Endothelial cell (in vitro differentiated cells): ENCODE results near the gene MXD4. TPM values are rescaled to one million over a fixed set of nuclear protein-coding genes. Genes with fewer than 3 reads are reported as not detected.

Source experiments
- DNase-seq: peaks from one replicate; pipeline ENCODE4 v3.0.0; 2021; ENCODE audit warnings: low spot score
- H3K27ac Mint-ChIP-seq: one replicate; pipeline ENCODE4 v1.8.0; 2021; ENCODE audit warnings: mixed read lengths, inconsistent platforms; ENCODE audit not compliant: unreplicated experiment
- H3K27me3 Mint-ChIP-seq: one replicate; pipeline ENCODE4 v1.8.0; 2021; ENCODE audit warnings: mild to moderate bottlenecking, moderate library complexity, mixed read lengths, inconsistent platforms; ENCODE audit not compliant: unreplicated experiment
- H3K36me3 Mint-ChIP-seq: one replicate; pipeline ENCODE4 v1.8.0; 2021; ENCODE audit warnings: mild to moderate bottlenecking, low read depth, mixed read lengths, inconsistent platforms; ENCODE audit not compliant: unreplicated experiment
- H3K4me1 Mint-ChIP-seq: one replicate; pipeline ENCODE4 v1.8.0; 2021; ENCODE audit warnings: mild to moderate bottlenecking, mixed read lengths, inconsistent platforms; ENCODE audit not compliant: unreplicated experiment
- H3K4me3 Mint-ChIP-seq: one replicate; pipeline ENCODE4 v1.8.0; 2021; ENCODE audit warnings: mild to moderate bottlenecking, mixed read lengths, inconsistent platforms; ENCODE audit not compliant: unreplicated experiment
- H3K9me3 Mint-ChIP-seq: one replicate; pipeline ENCODE4 v1.8.0; 2021; ENCODE audit warnings: mixed read lengths, inconsistent platforms; ENCODE audit not compliant: unreplicated experiment
- total RNA-seq: library from RNA; stranded (reverse); fragmentation: NEBNext Ultra II Directional; extraction: Animal tissue kit (Norgen Biotek cat#: 25700); gene quantifications from one replicate; pipeline ENCODE4 v1.2.1, GENCODE V29; 2021; ENCODE audit not compliant: unreplicated experiment
- TF ChIP-seq, protein P1 (sequence below): fragments of 200-600 bp; sonication (generic); IDR thresholded peaks from one replicate; pipeline ENCODE4 v1.5.0; 2021; ENCODE audit warnings: antibody characterized with exemption; ENCODE audit not compliant: unreplicated experiment

MXD4 gene
- total RNA-seq, 1 donor from 2014 or later: 93.5 TPM

DNA sequence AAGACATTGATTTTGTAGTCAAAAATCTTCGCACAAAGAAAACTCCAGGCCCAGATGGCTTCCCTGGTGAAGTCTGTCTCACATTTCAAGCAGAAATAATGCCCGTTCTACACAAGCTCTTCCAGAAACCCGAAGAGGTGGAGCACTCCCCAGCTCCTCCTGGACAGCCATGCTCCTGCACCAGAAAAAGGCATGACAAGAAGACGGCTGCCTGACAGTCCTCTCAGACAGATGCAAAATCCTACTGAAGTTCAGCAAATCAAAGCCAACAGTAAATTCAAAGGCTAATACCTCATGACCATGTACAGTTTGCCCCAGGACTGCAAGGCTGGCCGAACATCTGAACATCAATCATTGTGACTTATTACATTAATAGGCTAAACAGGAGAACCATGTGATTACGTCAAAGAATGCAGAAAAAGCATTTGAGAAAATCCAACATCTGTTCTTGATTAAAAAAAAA is 30.8 kb upstream of the MXD4 start:
- Mint-ChIP-seq H3K4me3 (no peak overlapping the region), H3K9me3 (no peaks in the 10 kb centered on the region), H3K27me3 (peaks cover 2% of the 10 kb centered on the region), H3K27ac (no peak overlapping the region), H3K4me1 (peaks cover 5% of the 10 kb centered on the region), H3K36me3 (no peaks in the 10 kb centered on the region)
- TF ChIP-seq, protein P1, sequence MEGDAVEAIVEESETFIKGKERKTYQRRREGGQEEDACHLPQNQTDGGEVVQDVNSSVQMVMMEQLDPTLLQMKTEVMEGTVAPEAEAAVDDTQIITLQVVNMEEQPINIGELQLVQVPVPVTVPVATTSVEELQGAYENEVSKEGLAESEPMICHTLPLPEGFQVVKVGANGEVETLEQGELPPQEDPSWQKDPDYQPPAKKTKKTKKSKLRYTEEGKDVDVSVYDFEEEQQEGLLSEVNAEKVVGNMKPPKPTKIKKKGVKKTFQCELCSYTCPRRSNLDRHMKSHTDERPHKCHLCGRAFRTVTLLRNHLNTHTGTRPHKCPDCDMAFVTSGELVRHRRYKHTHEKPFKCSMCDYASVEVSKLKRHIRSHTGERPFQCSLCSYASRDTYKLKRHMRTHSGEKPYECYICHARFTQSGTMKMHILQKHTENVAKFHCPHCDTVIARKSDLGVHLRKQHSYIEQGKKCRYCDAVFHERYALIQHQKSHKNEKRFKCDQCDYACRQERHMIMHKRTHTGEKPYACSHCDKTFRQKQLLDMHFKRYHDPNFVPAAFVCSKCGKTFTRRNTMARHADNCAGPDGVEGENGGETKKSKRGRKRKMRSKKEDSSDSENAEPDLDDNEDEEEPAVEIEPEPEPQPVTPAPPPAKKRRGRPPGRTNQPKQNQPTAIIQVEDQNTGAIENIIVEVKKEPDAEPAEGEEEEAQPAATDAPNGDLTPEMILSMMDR: no peak
- no peak for DNase-seq

DNA sequence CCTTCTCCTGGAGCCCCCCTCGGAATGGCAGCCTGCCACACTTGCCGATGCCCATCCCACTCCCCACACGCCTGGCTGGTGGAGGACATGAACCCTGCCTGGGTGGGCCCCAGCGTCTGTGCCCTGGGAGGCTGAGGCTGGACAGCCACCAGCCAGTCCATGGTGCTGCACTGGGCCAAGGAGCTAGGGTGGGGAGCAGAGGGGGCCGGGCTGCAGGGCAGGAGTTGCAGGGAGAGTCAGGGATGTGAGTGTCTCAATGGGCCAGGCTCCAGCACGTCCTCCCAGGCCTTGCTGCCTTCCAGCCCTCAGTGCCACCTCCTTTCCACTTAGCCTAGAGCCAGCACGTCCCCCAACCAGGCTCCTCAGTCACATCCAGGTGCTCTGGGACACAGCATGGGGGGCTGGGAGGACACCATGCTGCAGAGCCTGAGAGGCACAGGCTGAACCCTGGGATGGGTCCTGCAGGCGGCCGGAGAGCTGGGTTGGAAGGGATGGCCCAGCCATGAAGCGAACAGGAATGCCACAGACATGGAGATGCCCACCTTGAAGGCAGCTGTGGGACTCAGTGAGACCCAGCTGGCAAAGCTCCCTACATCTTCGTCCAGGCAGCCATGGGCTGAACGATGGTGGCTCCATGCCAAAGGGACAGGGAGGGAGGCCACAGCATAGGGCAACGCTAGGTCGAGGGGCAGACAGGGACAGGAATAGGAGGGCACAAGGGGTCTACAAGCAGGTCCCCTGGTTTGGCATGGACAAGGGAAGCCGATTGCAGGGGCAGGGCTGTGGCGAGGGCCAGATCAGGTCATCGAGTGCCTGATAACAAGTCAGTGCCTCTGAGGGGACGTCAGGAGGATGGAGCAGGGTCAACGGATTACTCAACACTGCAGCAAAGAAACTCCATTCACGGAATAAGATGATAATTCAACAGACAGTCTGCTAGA is 30.1 kb upstream of the MXD4 start:
- Mint-ChIP-seq H3K4me3 (no peak overlapping the region), H3K4me1 (peaks cover 5% of the 10 kb centered on the region), H3K36me3 (no peaks in the 10 kb centered on the region), H3K27me3 (no peaks in the 10 kb centered on the region), H3K9me3 (no peaks in the 10 kb centered on the region), H3K27ac (no peak overlapping the region)
- TF ChIP-seq, protein P1: no peak
- DNase-seq: no peak

DNA sequence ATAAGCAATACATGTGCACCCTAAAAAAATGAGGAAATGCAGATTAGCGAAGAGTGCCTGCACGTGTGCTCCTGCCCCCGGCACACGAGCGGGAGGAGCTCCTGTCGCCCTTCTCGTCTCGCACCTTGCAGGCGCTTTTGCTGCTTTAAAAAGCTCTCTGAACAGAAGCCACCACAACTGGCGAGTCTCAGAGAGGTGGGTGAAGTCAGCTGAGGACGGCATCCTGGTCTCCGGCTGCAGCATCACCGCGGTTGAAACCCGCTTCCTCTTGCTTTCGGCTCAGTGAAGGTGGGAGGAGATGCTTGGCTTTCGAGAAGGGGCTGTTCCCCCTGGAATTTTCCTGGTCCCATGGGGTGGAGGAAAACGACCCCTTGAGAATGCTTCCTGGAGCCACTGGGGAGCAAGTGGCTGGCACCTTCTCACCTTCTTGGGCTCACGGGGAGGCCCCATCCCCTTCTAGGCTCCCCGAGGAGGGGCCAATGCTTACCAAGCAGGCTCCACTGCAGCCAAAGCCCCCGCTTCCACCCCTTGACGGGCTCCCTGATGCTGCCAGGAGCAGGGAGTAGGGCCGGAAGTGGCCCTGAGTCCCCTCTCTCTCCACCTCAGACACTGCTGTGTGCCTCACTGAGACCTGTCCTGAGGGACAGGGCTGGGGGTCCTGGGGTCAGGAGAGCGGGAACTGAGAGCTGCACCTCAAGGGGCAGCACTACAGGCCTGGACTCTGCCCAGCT is 29.2 kb upstream of the MXD4 start:
- Mint-ChIP-seq H3K27me3 (no peaks in the 10 kb centered on the region), H3K36me3 (no peaks in the 10 kb centered on the region), H3K4me1 (peaks cover 5% of the 10 kb centered on the region), H3K4me3 (no peak overlapping the region), H3K9me3 (no peaks in the 10 kb centered on the region), H3K27ac (no peak overlapping the region)
- TF ChIP-seq, protein P1: no peak
- no peak for DNase-seq

DNA sequence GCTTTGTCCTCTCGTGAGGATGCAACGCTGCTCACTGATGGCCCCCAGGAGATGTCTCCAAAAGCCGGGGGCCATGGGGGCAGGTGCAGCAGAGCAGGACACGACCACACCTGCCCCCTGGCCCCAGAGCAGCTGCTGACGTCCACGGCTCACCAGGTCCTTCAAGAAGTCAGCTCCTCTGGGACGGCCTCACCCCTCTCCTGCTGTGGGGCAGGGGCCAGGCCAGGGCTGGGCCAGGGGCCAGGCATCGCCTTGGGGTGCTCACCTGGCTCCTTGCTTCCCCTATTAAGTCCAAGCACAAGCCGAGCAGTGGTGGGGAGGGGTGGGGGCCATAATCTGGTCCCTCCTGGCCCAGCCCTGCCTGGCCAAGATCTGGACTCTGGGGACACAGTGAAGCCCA is 28.6 kb upstream of the MXD4 start:
- no peak overlapping the region for H3K27ac Mint-ChIP-seq
- no peak for DNase-seq
- H3K4me3 Mint-ChIP-seq: no peak overlapping the region
- TF ChIP-seq, protein P1: no peak
- peaks cover 4% of the 10 kb centered on the region for H3K4me1 Mint-ChIP-seq
- H3K27me3 Mint-ChIP-seq: peaks cover under 1% of the 10 kb centered on the region
- H3K36me3 Mint-ChIP-seq: no peaks in the 10 kb centered on the region
- no peaks in the 10 kb centered on the region for H3K9me3 Mint-ChIP-seq
